Endothelial cell of umbilical vein (primary cell): ENCODE data around the gene CARD6. TPM values are rescaled to one million over a fixed set of nuclear protein-coding genes. Genes with fewer than 3 reads are reported as not detected.

Source experiments
- BruUV-seq: library from RNA; stranded (reverse); fragments of 400-500 nt; replicated peaks from 2 replicates; lab custom pipeline; 2021; lab: Mats Ljungman, UMichigan
- CTCF ChIA-PET: fragments of 300-600, 350-600 bp; sonication (Branson Sonifier 250); formaldehyde crosslinking; loops from one replicate; lab custom pipeline; 2021; ENCODE audit warnings: antibody characterized with exemption, inconsistent platforms; lab: Charles Lee
- POLR2A ChIA-PET: fragments of 300-600, 350-600 bp; sonication (Branson Sonifier 250); formaldehyde crosslinking; loops from one replicate; lab custom pipeline; 2021; ENCODE audit warnings: antibody characterized with exemption, inconsistent platforms; lab: Charles Lee
- DNase-seq: peaks from one replicate; pipeline ENCODE4 v3.0.0-alpha.2; 2011; ENCODE audit warnings: low read depth, low spot score
- FAIRE-seq: peaks from 2 replicates; lab custom pipeline; 2011; peaks lifted over from hg19 to GRCh38; lab: Jason Lieb, UNC
- H2AFZ ChIP-seq: 2 replicates; pipeline ENCODE4 v1.6.0; 2012; ENCODE audit warnings: low read depth, low read length, control low read depth, inconsistent platforms
- H3K27ac ChIP-seq: 2 replicates; pipeline ENCODE4 v1.5.1; 2011; ENCODE audit warnings: low read depth, mild to moderate bottlenecking, control low read depth, low read length, moderate library complexity; ENCODE audit not compliant: insufficient read depth
- H3K27me3 ChIP-seq, 2 experiments: 2 replicates each; pipeline versions ENCODE4 v1.6.0 to v1.6.1; 2011; ENCODE audit warnings: low read length in 2 of 2, mixed read lengths in 1 of 2; ENCODE audit not compliant: control insufficient read depth in 2 of 2, insufficient read depth in 2 of 2
- H3K36me3 ChIP-seq, 2 experiments: 2 replicates in 1 of 2; 3 replicates in 1 of 2; pipeline ENCODE4 v1.5.1; 2011; ENCODE audit warnings: low read length in 2 of 2, mild to moderate bottlenecking in 1 of 2, moderate library complexity in 1 of 2; ENCODE audit not compliant: control insufficient read depth in 2 of 2, insufficient read depth in 2 of 2; ENCODE audit errors: extremely low read depth in 1 of 2
- H3K4me1 ChIP-seq: 3 replicates; pipeline ENCODE4 v1.5.1; 2011; ENCODE audit warnings: mild to moderate bottlenecking, low read length; ENCODE audit not compliant: control insufficient read depth, insufficient read depth; ENCODE audit errors: extremely low read depth
- H3K4me2 ChIP-seq: 2 replicates; pipeline ENCODE4 v1.6.1; 2011; ENCODE audit warnings: low read length, control low read depth, mixed read lengths; ENCODE audit not compliant: insufficient read depth
- H3K4me3 ChIP-seq, 3 experiments: fragments of 200-600 bp in 1 of 3; sonication (generic), shearing (Covaris generic) in 1 of 3; replicated peaks in 1 of 3; 2 replicates each; pipeline ENCODE4 v1.5.1; 2011 to 2016; ENCODE audit warnings: control low read depth in 3 of 3, low read length in 3 of 3, mild to moderate bottlenecking in 2 of 3, inconsistent platforms in 1 of 3, low read depth in 1 of 3, moderate library complexity in 1 of 3; ENCODE audit not compliant: insufficient read depth in 1 of 3
- H3K79me2 ChIP-seq: 2 replicates; pipeline ENCODE4 v1.6.0; 2012; ENCODE audit warnings: low read length, inconsistent platforms; ENCODE audit not compliant: control insufficient read depth, insufficient read depth
- H3K9ac ChIP-seq: replicated peaks from 2 replicates; pipeline ENCODE3; 2011; ENCODE audit warnings: low read length, control low read depth; ENCODE audit not compliant: insufficient read depth; ENCODE audit errors: extremely low read depth
- H3K9me1 ChIP-seq: replicated peaks from 3 replicates; pipeline ENCODE4 v1.6.0; 2011; ENCODE audit warnings: mild to moderate bottlenecking, low read length; ENCODE audit not compliant: control insufficient read depth, insufficient read depth; ENCODE audit errors: extremely low read depth
- H3K9me3 ChIP-seq: replicated peaks from 2 replicates; pipeline ENCODE4 v1.5.1; 2012; ENCODE audit warnings: low read length, inconsistent platforms; ENCODE audit not compliant: control insufficient read depth, insufficient read depth
- H4K20me1 ChIP-seq: replicated peaks from 2 replicates; pipeline ENCODE3; 2011; ENCODE audit warnings: mild to moderate bottlenecking, low read length; ENCODE audit not compliant: control insufficient read depth, insufficient read depth; ENCODE audit errors: extremely low read depth
- CTCF ChIP-seq, 2 donors: IDR thresholded peaks; 1 replicate in 1 of 2; 2 replicates in 1 of 2; pipeline ENCODE4 v1.5.1; 2011; ENCODE audit warnings: low read length in 2 of 2, mild to moderate bottlenecking in 2 of 2, moderate library complexity in 2 of 2, control low read depth in 1 of 2, inconsistent platforms in 1 of 2, low read depth in 1 of 2; ENCODE audit not compliant: insufficient read depth in 1 of 2; ENCODE audit errors: extremely low read depth in 1 of 2
- EZH2 ChIP-seq: IDR thresholded peaks from 2 replicates; pipeline ENCODE4 v1.6.1; 2012; ENCODE audit warnings: borderline replicate concordance, low read depth, mild to moderate bottlenecking, moderate library complexity, low read length, inconsistent platforms; ENCODE audit not compliant: severe bottlenecking
- FOS ChIP-seq: IDR thresholded peaks from 2 replicates; pipeline ENCODE4 v1.6.1; 2011; ENCODE audit warnings: mild to moderate bottlenecking, low read length, moderate library complexity, borderline replicate concordance; ENCODE audit not compliant: insufficient read depth
- GATA2 ChIP-seq: IDR thresholded peaks from 2 replicates; pipeline ENCODE4 v1.7.0; 2011; ENCODE audit warnings: low read depth, mild to moderate bottlenecking, moderate library complexity, mixed read lengths, low read length; ENCODE audit not compliant: insufficient read length, insufficient read depth
- JUN ChIP-seq: IDR thresholded peaks from 2 replicates; pipeline ENCODE4 v1.6.1; 2011; ENCODE audit warnings: borderline replicate concordance, low read depth; ENCODE audit not compliant: insufficient read length, insufficient read depth
- MAX ChIP-seq: IDR thresholded peaks from 2 replicates; pipeline ENCODE4 v1.6.1; 2011; ENCODE audit not compliant: insufficient read depth, insufficient read length
- MYC ChIP-seq: IDR thresholded peaks from one replicate; pipeline ENCODE4 v1.6.1; 2011; ENCODE audit warnings: mild to moderate bottlenecking, low read depth, low read length
- POLR2A ChIP-seq: IDR thresholded peaks from 2 replicates; pipeline ENCODE4 v1.6.1; 2012; ENCODE audit warnings: low read depth, mild to moderate bottlenecking, control low read depth, low read length
- POLR2AphosphoS5 ChIP-seq: IDR thresholded peaks from 2 replicates; pipeline ENCODE4 v1.6.1; 2012; ENCODE audit warnings: low read depth, mild to moderate bottlenecking, control low read depth, low read length, moderate library complexity; ENCODE audit not compliant: insufficient read depth
- dilution Hi-C: fragments of 300-500 bp; cut with MboI; formaldehyde crosslinking; loops from one replicate; pipeline ENCODE4 v1.15.0; 2019; ENCODE audit warnings: low sequenced_read_pairs; ENCODE audit not compliant: extremely low pct_ligation_motif_present
- intact Hi-C: fragments of 100-400 bp; cut with micrococcal nuclease; formaldehyde crosslinking; loops from one replicate; pipeline ENCODE4 v1.10.0; 2022
- polyA plus RNA-seq, 4 experiments: library from polyadenylated mRNA; depleted of rRNA in 3 of 4; stranded (reverse) in 3 of 4; unstranded in 1 of 4; fragments of >200 nt; gene quantifications; 2 replicates each; pipeline versions ENCODE4 v1.2.1 to v1.2.3, GENCODE V29; 2011 to 2012; ENCODE audit warnings: missing spikeins in 1 of 4
- total RNA-seq: library from RNA; stranded (reverse); gene quantifications from 2 replicates; pipeline ENCODE4 v1.2.3, GENCODE V29; 2021

The CARD6 gene
- total and polyA plus RNA-seq, 2 donors (not counting 3 experiments of a cell fraction or from before 2014, with no cell fraction given), result 11.0 to 23.8 TPM

- BruUV-seq, result no TSS peak
- H2AFZ ChIP-seq, result no peak overlapping the region
- H3K9me1 ChIP-seq, result no peaks in the 10 kb centered on the region
- H3K27ac ChIP-seq, result no peak overlapping the region
- no peak overlapping the region for H3K9ac ChIP-seq
- DNase-seq (no peak), FAIRE-seq (no peak)
- dilution Hi-C loops (no loop called here), intact Hi-C loops (no loop called here)
- TF ChIP-seq JUN (no peak), GATA2 (no peak), EZH2 (no peak), MAX (no peak), POLR2AphosphoS5 (no peak), FOS (no peak), CTCF (IDR thresholded peaks at IDR 0.05; ENCODE audit: extremely low read depth in 1 of 2, insufficient read depth in 1 of 2, low read depth in 1 of 2, low read length in 2 of 2) (no peak), MYC (no peak), POLR2A (no peak)
- no peaks in the 10 kb centered on the region for H3K36me3 ChIP-seq
- no peaks in the 10 kb centered on the region for H3K9me3 ChIP-seq
- H3K4me3 ChIP-seq, result no peak overlapping the region
- H4K20me1 ChIP-seq, result no peaks in the 10 kb centered on the region
- ChIA-PET POLR2A (no interaction called here), CTCF (interaction anchor here (1.2 to 1.4 kb wide), 2 partner anchors 9 to 23 kb away, joined by 3 to 4 read pairs; no protein-coding TSS in a partner anchor)
- H3K79me2 ChIP-seq, result peaks cover 6% of the 10 kb centered on the region
- H3K4me1 ChIP-seq, result peaks cover 12% of the 10 kb centered on the region
- no peak overlapping the region for H3K4me2 ChIP-seq
- H3K27me3 ChIP-seq, result no peaks in the 10 kb centered on the region
These were observed 39.2 kb upstream of the CARD6 start for GRCh38 chr5:40801771-40802562.
